Transverse colon (tissue), 4 donors: ENCODE measurements around the gene ADAMTS16. TPM values are rescaled to one million over a fixed set of nuclear protein-coding genes. Genes with fewer than 3 reads are reported as not detected.

Source experiments
- DNase-seq: peaks from one replicate; pipeline ENCODE4 v3.0.0-alpha.2; 2019
- H3K27ac ChIP-seq, 4 donors: fragments of 200-600 bp; sonication (generic); 2 replicates each; pipeline ENCODE4 v1.5.1; 2016 to 2018; ENCODE audit warnings: inconsistent platforms in 4 of 4
- H3K27me3 ChIP-seq: fragments of 200-600 bp; sonication (generic); 2 replicates; pipeline ENCODE4 v1.5.1; 2017; ENCODE audit warnings: inconsistent platforms
- H3K36me3 ChIP-seq, 4 donors: fragments of 200-600 bp; sonication (generic); 2 replicates each; pipeline ENCODE4 v1.5.1; 2017 to 2019; ENCODE audit warnings: inconsistent platforms in 4 of 4
- H3K4me1 ChIP-seq, 4 donors: fragments of 200-600 bp; sonication (generic); 2 replicates each; pipeline ENCODE4 v1.5.1; 2017 to 2020; ENCODE audit warnings: inconsistent platforms in 4 of 4
- H3K4me3 ChIP-seq, 4 donors: fragments of 200-600 bp; sonication (generic); 1 replicate in 1 of 4; 2 replicates in 3 of 4; pipeline versions ENCODE4 v1.5.1 to v1.6.1; 2017 to 2019; ENCODE audit warnings: inconsistent platforms in 4 of 4
- H3K9me3 ChIP-seq, 2 donors: fragments of 200-600 bp; sonication (generic); 2 replicates each; pipeline ENCODE4 v1.5.1; 2017 to 2019; ENCODE audit warnings: inconsistent platforms in 2 of 2
- CTCF ChIP-seq, 5 experiments: fragments of 200-600 bp in 3 of 5; fragments of 450-650 bp in 2 of 5; sonication (generic) in 3 of 5; IDR thresholded peaks; 1 replicate in 2 of 5; 2 replicates in 3 of 5; pipeline ENCODE4 v1.5.1; 2016 to 2017; ENCODE audit warnings: antibody characterized with exemption in 5 of 5, inconsistent platforms in 3 of 5, mild to moderate bottlenecking in 2 of 5, moderate library complexity in 1 of 5
- EP300 ChIP-seq: sonication (generic); formaldehyde crosslinking; IDR thresholded peaks from one replicate; pipeline ENCODE4 v1.6.1; 2017; ENCODE audit warnings: antibody characterized with exemption, low read depth
- POLR2A ChIP-seq: fragments of 450-650 bp; IDR thresholded peaks from one replicate; pipeline ENCODE4 v1.6.1; 2016; ENCODE audit warnings: antibody characterized with exemption, mild to moderate bottlenecking, moderate library complexity
- POLR2AphosphoS5 ChIP-seq, 3 donors: sonication (generic); formaldehyde crosslinking; IDR thresholded peaks; one replicate each; pipeline ENCODE4 v1.6.1; 2016; ENCODE audit warnings: antibody characterized with exemption in 3 of 3
- WGBS, 2 donors: methylation state at CpG; one replicate each; pipeline ENCODE4 v1.1.5; 2018; ENCODE audit warnings: low coverage in 1 of 2; 5-methylcytosine and 5-hydroxymethylcytosine counted together
- in situ Hi-C, 4 donors: fragments of 200-750 bp; cut with MboI; loops; one replicate each; pipeline versions ENCODE4 v1.15.0 to v1.15.1; 2017; ENCODE audit warnings: low sequenced_read_pairs in 3 of 4, low pct_ligation_motif_present in 1 of 4, low pct_unique_long_range_greater_than_20kb in 1 of 4
- intact Hi-C: fragments of 100-400 bp; cut with DNase I; formaldehyde crosslinking; loops from one replicate; pipeline ENCODE4 v1.15.1; 2023; ENCODE audit warnings: low total_unique reads
- total RNA-seq, 4 donors: library from RNA; depleted of rRNA; stranded (reverse); fragments of >200 nt; gene quantifications; one replicate each; pipeline ENCODE4 v1.1.0, GENCODE V29; 2016

The ADAMTS16 gene
- total RNA-seq, 4 donors from 2014 or later, result 0.68 to 4.4 TPM; not detected in 2

DNA sequence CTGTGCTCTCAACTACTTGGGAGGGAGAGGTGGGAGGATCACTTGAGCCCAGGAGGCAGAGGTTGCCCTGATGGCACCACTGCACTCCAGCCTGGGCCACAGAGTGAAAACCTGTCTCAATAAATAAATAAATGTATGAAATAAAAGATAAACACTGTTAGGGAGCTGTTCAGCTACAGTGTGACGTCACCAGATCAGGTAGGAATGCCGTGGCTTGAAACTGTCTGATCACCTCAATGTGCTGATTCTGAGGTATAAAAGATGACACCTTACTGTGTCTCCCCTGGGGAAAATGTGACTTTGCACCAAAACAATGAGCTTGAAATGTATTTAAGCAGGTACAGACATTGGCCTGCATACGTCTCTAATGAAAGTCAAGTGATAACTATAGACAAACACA is 133.3 kb downstream of the ADAMTS16 start:
- intact Hi-C loops (no loop called here), in situ Hi-C loops (no loop called here)
- WGBS, 2 donors, result 67 to 76% methylated on average over 3 of the region's 3 CpGs
- no peak for DNase-seq
- H3K4me1 ChIP-seq, result peaks cover 0 to 2% (median 0%) of the 10 kb centered on the region in 4 donors
- H3K9me3 ChIP-seq, result no peaks in the 10 kb centered on the region
- H3K4me3 ChIP-seq, result no peak overlapping the region
- TF ChIP-seq POLR2AphosphoS5 (IDR thresholded peaks at IDR 0.05) (no peak), CTCF (IDR thresholded peaks at IDR 0.05) (no peak), POLR2A (no peak), EP300 (no peak)
- no peaks in the 10 kb centered on the region for H3K27me3 ChIP-seq
- no peak overlapping the region for H3K27ac ChIP-seq
- no peaks in the 10 kb centered on the region for H3K36me3 ChIP-seq

GRCh38 chr5:5273976-5274375 is 133.8 kb downstream of the ADAMTS16 start:
- Histone ChIP-seq H3K9me3 (no peaks in the 10 kb centered on the region), H3K4me3 (no peak overlapping the region), H3K4me1 (peaks cover 0 to 2% (median 0%) of the 10 kb centered on the region in 4 donors), H3K27me3 (no peaks in the 10 kb centered on the region), H3K36me3 (no peaks in the 10 kb centered on the region), H3K27ac (no peak overlapping the region)
- WGBS, 2 donors, result 85 to 96% methylated on average over 3 to 5 of the region's 5 CpGs
- intact Hi-C loops (no loop called here), in situ Hi-C loops (no loop called here)
- DNase-seq, result no peak
- TF ChIP-seq POLR2A (no peak), CTCF (IDR thresholded peaks at IDR 0.05) (no peak), EP300 (no peak), POLR2AphosphoS5 (IDR thresholded peaks at IDR 0.05) (no peak)

- intact Hi-C loops (no loop called here), in situ Hi-C loops (no loop called here)
- WGBS, 2 donors, result 33% methylated on average over 1 of the region's 1 CpG; no CpG with 5 or more reads in 1 of the 2 donors
Observed at GRCh38 chr5:5275211-5275610, 135.1 kb downstream of the ADAMTS16 start.

GRCh38 chr5:5276430-5276829 is 136.3 kb downstream of the ADAMTS16 start:
- WGBS, 2 donors, result 77 to 90% methylated on average over 4 to 8 of the region's 8 CpGs
- H3K4me3 ChIP-seq, result no peak overlapping the region
- H3K4me1 ChIP-seq, result no peaks in the 10 kb centered on the region
- TF ChIP-seq CTCF (IDR thresholded peaks at IDR 0.05), result no peak
- no peak for TF ChIP-seq POLR2AphosphoS5 (IDR thresholded peaks at IDR 0.05)
- TF ChIP-seq POLR2A, result no peak
- TF ChIP-seq EP300, result no peak
- no peaks in the 10 kb centered on the region for H3K36me3 ChIP-seq
- intact Hi-C loops (no loop called here), in situ Hi-C loops (no loop called here)
- no peak overlapping the region for H3K27ac ChIP-seq
- no peaks in the 10 kb centered on the region for H3K27me3 ChIP-seq
- DNase-seq, result no peak
- H3K9me3 ChIP-seq, result no peaks in the 10 kb centered on the region

More at GRCh38 chr5:5275211-5275610, 135.1 kb downstream of the ADAMTS16 start:
- Histone ChIP-seq H3K27me3 (no peaks in the 10 kb centered on the region), H3K27ac (no peak overlapping the region), H3K4me3 (no peak overlapping the region), H3K4me1 (peaks cover 0 to 2% (median 0%) of the 10 kb centered on the region in 4 donors), H3K9me3 (no peaks in the 10 kb centered on the region), H3K36me3 (no peaks in the 10 kb centered on the region)
- TF ChIP-seq POLR2A, result no peak
- TF ChIP-seq EP300, result no peak
- no peak for TF ChIP-seq CTCF (IDR thresholded peaks at IDR 0.05)
- no peak for TF ChIP-seq POLR2AphosphoS5 (IDR thresholded peaks at IDR 0.05)
- DNase-seq, result no peak
